A673 (cell line): ENCODE data around the gene SDE2. TPM values are rescaled to one million over a fixed set of nuclear protein-coding genes. Genes with fewer than 3 reads are reported as not detected.
"Not testable (repeated sequence)": the region's sequence is repeated elsewhere in the genome, so short reads cannot be mapped to it uniquely, and the experiment has no call there.

Experiments used
- BruUV-seq: library from RNA; stranded (reverse); fragments of 400-500 nt; replicated peaks from 2 replicates; lab custom pipeline; 2021; lab: Mats Ljungman, UMichigan
- CTCF ChIA-PET: fragments of 300-600 bp; sonication (Branson Sonifier 250); formaldehyde crosslinking; loops from one replicate; lab custom pipeline; 2022; ENCODE audit warnings: antibody characterized with exemption; lab: Charles Lee
- POLR2A ChIA-PET: fragments of 300-600 bp; sonication (Branson Sonifier 250); formaldehyde crosslinking; loops from one replicate; lab custom pipeline; 2022; ENCODE audit warnings: antibody characterized with exemption; ENCODE audit not compliant: low non-redundant PET; lab: Charles Lee
- DNase-seq: peaks from one replicate; pipeline ENCODE4 v3.0.0-alpha.2; 2015; ENCODE audit warnings: low spot score
- H3K27ac ChIP-seq: fragments of 200-600 bp; sonication (generic); 2 replicates; pipeline ENCODE4 v1.5.1; 2016; ENCODE audit warnings: mixed run types, low read depth, mild to moderate bottlenecking, mixed read lengths, antibody characterized with exemption, low read length; ENCODE audit not compliant: poor library complexity, severe bottlenecking
- H3K27me3 ChIP-seq: fragments of 200-600 bp; sonication (generic); replicated peaks from 2 replicates; pipeline ENCODE4 v1.6.1; 2017; ENCODE audit warnings: mixed run types, low read depth, mild to moderate bottlenecking, mixed read lengths, antibody characterized with exemption, low read length; ENCODE audit not compliant: insufficient read depth, poor library complexity
- H3K36me3 ChIP-seq: fragments of 200-600 bp; sonication (generic); 2 replicates; pipeline ENCODE4 v1.6.1; 2016; ENCODE audit warnings: mixed run types, mild to moderate bottlenecking, mixed read lengths, antibody characterized with exemption, low read length; ENCODE audit not compliant: insufficient read depth, poor library complexity, severe bottlenecking
- H3K4me1 ChIP-seq: fragments of 200-600 bp; sonication (generic); 2 replicates; pipeline ENCODE4 v1.6.1; 2017; ENCODE audit warnings: mixed run types, mild to moderate bottlenecking, mixed read lengths, antibody characterized with exemption, low read length; ENCODE audit not compliant: insufficient read depth, poor library complexity, severe bottlenecking
- H3K4me3 ChIP-seq: fragments of 200-600 bp; sonication (generic); 2 replicates; pipeline ENCODE4 v1.5.1; 2016; ENCODE audit warnings: low read depth, mixed run types, mild to moderate bottlenecking, mixed read lengths, low read length; ENCODE audit not compliant: poor library complexity, severe bottlenecking
- H3K9me3 ChIP-seq: fragments of 200-600 bp; sonication (generic); 2 replicates; pipeline ENCODE4 v1.6.1; 2016; ENCODE audit warnings: mixed run types, low read depth, mild to moderate bottlenecking, mixed read lengths, antibody characterized with exemption, low read length; ENCODE audit not compliant: poor library complexity, severe bottlenecking
- CTCF ChIP-seq: fragments of 300-800, 200-600 bp; sonication (generic); conservative IDR thresholded peaks from 2 replicates; pipeline ENCODE4 v1.5.1; 2017; ENCODE audit warnings: low read depth, mild to moderate bottlenecking, antibody characterized with exemption, low read length, moderate library complexity, mixed read lengths
- EZH2 ChIP-seq: fragments of 200-600 bp; sonication (generic); IDR thresholded peaks from 2 replicates; pipeline ENCODE4 v1.6.1; 2017; ENCODE audit warnings: borderline replicate concordance, low read depth, mild to moderate bottlenecking, mixed read lengths, antibody characterized with exemption, low read length; ENCODE audit not compliant: poor library complexity, severe bottlenecking
- intact Hi-C: fragments of 100-400 bp; cut with micrococcal nuclease; formaldehyde crosslinking; loops from one replicate; pipeline ENCODE4 v1.10.0; 2022; ENCODE audit not compliant: unreplicated experiment
- total RNA-seq: library from RNA; stranded (reverse); gene quantifications from 2 replicates; pipeline ENCODE4 v1.2.3, GENCODE V29; 2021

SDE2 gene
- total RNA-seq, 1 experiment from 2014 or later = 26.7 TPM

DNA sequence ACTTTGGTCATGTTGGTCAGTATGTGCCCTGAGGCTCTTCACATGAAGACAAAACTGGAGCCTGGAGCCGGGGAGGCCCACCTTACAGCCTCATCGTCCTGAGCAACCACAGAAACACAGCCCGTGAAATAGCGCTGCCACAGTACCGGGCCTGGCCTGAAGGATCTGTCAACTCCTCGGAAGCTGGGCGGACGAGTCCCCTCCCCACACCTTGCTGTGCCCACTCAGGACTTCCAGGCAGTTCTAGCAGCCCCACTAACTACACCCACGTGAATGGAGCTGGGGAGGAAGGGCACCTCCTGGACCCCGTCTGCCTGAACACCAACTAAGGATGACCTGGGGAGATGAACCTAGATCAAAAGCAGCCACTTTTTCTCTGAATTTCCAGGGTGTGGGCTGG lies 24.7 kb downstream of the SDE2 start:
- no peak for DNase-seq
- H3K4me3 ChIP-seq = no peak overlapping the region
- ChIA-PET POLR2A (interaction anchor here (0.6 kb wide), 1 partner anchor 13 kb away, joined by 4 read pairs; no protein-coding TSS in a partner anchor), CTCF (no interaction called here)
- no peak overlapping the region for H3K27ac ChIP-seq
- no TSS peak for BruUV-seq
- H3K27me3 ChIP-seq = no peaks in the 10 kb centered on the region
- H3K9me3 ChIP-seq = no peaks in the 10 kb centered on the region
- intact Hi-C loops = no loop called here
- H3K36me3 ChIP-seq = no peaks in the 10 kb centered on the region
- no peak for TF ChIP-seq CTCF
- no peak for TF ChIP-seq EZH2
- H3K4me1 ChIP-seq = no peaks in the 10 kb centered on the region

DNA sequence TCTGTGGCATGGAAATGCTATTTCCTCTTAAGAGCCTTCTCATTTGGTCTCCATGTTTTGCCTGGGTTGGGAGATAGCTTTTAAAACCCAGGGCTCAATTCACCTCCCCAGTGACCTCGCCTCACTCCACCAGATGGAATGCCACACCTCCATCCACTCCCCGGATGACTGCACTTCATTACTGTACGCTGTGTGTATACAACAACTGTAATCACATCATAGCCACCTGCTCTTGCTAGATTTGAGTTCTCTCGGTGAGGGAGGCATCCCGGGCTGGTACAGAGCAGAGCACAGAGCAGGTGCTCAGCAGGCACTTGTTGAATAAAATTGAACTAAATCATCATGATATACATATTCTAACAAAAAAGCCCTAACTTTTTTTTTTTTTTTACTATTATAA lies 26.0 kb downstream of the SDE2 start:
- H3K36me3 ChIP-seq = no peaks in the 10 kb centered on the region
- no peaks in the 10 kb centered on the region for H3K4me1 ChIP-seq
- ChIA-PET CTCF (no interaction called here), POLR2A (no interaction called here)
- H3K27ac ChIP-seq = no peak overlapping the region
- H3K9me3 ChIP-seq = no peaks in the 10 kb centered on the region
- intact Hi-C loops = no loop called here
- no TSS peak for BruUV-seq
- DNase-seq = no peak
- no peak for TF ChIP-seq EZH2
- TF ChIP-seq CTCF = no peak
- H3K4me3 ChIP-seq = no peak overlapping the region
- H3K27me3 ChIP-seq = no peaks in the 10 kb centered on the region

DNA sequence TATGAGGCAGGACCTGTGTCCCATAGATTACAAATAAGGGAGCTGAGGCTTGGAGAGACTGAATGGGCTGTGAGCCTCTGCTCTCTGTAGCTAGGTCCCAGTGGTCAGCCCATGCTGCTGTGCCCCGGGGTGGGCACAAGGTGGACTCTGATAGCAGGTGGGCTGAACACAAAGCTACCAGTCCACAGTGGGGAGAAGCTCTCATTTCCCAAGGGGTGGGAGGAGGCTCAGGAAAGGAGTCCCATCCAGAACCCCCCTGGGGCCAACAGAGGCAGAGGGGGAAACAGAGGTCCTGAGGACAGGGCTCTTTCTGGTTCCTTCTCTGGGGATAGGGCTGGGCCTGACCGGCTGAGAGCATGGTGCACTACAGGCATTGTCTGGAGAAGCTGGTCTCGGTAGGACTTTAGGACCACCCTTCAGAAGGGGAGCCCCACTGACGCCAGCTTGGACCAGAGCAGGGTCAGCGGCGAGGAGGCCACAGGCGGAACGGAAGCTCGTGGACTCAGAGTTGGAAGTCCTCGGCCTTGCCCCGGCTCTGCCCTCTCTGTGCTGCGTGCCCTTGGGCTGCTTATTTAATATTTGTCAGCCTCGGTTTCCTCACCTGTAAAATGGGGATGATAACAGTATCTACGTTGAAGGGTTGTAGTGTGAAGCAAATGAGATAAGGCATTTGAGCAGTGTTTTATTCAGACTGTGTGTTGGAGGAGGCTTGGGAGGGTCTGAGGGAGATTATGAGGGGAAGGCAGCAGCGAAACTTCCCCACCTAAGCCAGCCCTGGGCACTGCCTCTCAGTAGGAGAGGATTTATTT lies 26.6 kb downstream of the SDE2 start:
- Histone ChIP-seq H3K9me3 (no peaks in the 10 kb centered on the region), H3K36me3 (no peaks in the 10 kb centered on the region), H3K27me3 (no peaks in the 10 kb centered on the region), H3K4me1 (no peaks in the 10 kb centered on the region), H3K4me3 (no peak overlapping the region), H3K27ac (no peak overlapping the region)
- DNase-seq = no peak
- BruUV-seq = no TSS peak
- ChIA-PET POLR2A (no interaction called here), CTCF (no interaction called here)
- intact Hi-C loops = no loop called here
- TF ChIP-seq EZH2 (no peak), CTCF (no peak)

- DNase-seq, POLR2A ChIA-PET, H3K36me3 ChIP-seq, CTCF ChIA-PET, H3K27ac ChIP-seq, H3K4me3 ChIP-seq, intact Hi-C loops, BruUV-seq, H3K4me1 ChIP-seq, H3K9me3 ChIP-seq, H3K27me3 ChIP-seq: not testable (repeated sequence)
Measured at GRCh38 chr1:225970592-225971157, 28.5 kb downstream of the SDE2 start.

- H3K4me1 ChIP-seq, CTCF ChIA-PET, H3K36me3 ChIP-seq, DNase-seq, H3K9me3 ChIP-seq, H3K4me3 ChIP-seq, H3K27ac ChIP-seq, BruUV-seq, intact Hi-C loops, H3K27me3 ChIP-seq, POLR2A ChIA-PET: not testable (repeated sequence)
Measured at GRCh38 chr1:225969751-225970150, 29.4 kb downstream of the SDE2 start.
